Measurements from ENCODE around the gene ZNF396.
A peak's percentile ranks its signal among the peaks of the same experiment; 100 is the strongest.

The ZNF396 gene

GRCh38 chr18:35407871-35408481, 30.8 kb upstream of the ZNF396 start:
- H3K9ac ChIP-seq (ENCODE audit: low read length), result peak overlapping the region; percentile 50
- H3K27ac ChIP-seq (ENCODE audit: low read depth, low read length), result no peak overlapping the region
- H3K4me3 ChIP-seq (ENCODE audit: low read length), result no peak overlapping the region
- no peaks in the 10 kb centered on the region for H3K4me1 ChIP-seq (ENCODE audit: control insufficient read depth, insufficient read depth, low read length)
- H3K36me3 ChIP-seq (ENCODE audit: control insufficient read depth, insufficient read depth, low read length), result no peaks in the 10 kb centered on the region
- no peaks in the 10 kb centered on the region for H3K27me3 ChIP-seq (ENCODE audit: control insufficient read depth, insufficient read depth, low read length)

GRCh38 chr18:35406666-35407065, 29.5 kb upstream of the ZNF396 start:
- Histone ChIP-seq H3K27ac (ENCODE audit: low read depth, low read length) (no peak overlapping the region), H3K27me3 (ENCODE audit: control insufficient read depth, insufficient read depth, low read length) (no peaks in the 10 kb centered on the region), H3K9ac (ENCODE audit: low read length) (no peak overlapping the region), H3K4me1 (ENCODE audit: control insufficient read depth, insufficient read depth, low read length) (no peaks in the 10 kb centered on the region), H3K36me3 (ENCODE audit: control insufficient read depth, insufficient read depth, low read length) (no peaks in the 10 kb centered on the region), H3K4me3 (ENCODE audit: low read length) (no peak overlapping the region)

GRCh38 chr18:35397976-35398375, 20.8 kb upstream of the ZNF396 start:
- H3K4me3 ChIP-seq (ENCODE audit: low read length), result no peak overlapping the region
- H3K9ac ChIP-seq (ENCODE audit: low read length), result no peak overlapping the region
- H3K36me3 ChIP-seq (ENCODE audit: control insufficient read depth, insufficient read depth, low read length), result no peaks in the 10 kb centered on the region
- no peak overlapping the region for H3K27ac ChIP-seq (ENCODE audit: low read depth, low read length)
- H3K4me1 ChIP-seq (ENCODE audit: control insufficient read depth, insufficient read depth, low read length), result no peaks in the 10 kb centered on the region
- H3K27me3 ChIP-seq (ENCODE audit: control insufficient read depth, insufficient read depth, low read length), result no peaks in the 10 kb centered on the region

- Histone ChIP-seq H3K36me3 (ENCODE audit: control insufficient read depth, insufficient read depth, low read length) (no peaks in the 10 kb centered on the region), H3K4me1 (ENCODE audit: control insufficient read depth, insufficient read depth, low read length) (no peaks in the 10 kb centered on the region), H3K27ac (ENCODE audit: low read depth, low read length) (no peak overlapping the region), H3K27me3 (ENCODE audit: control insufficient read depth, insufficient read depth, low read length) (no peaks in the 10 kb centered on the region), H3K4me3 (ENCODE audit: low read length) (no peak overlapping the region), H3K9ac (ENCODE audit: low read length) (no peak overlapping the region)
These were observed 16.6 kb upstream of the ZNF396 start for GRCh38 chr18:35393716-35394115.

- no peaks in the 10 kb centered on the region for H3K4me1 ChIP-seq (ENCODE audit: control insufficient read depth, insufficient read depth, low read length)
- no peak overlapping the region for H3K4me3 ChIP-seq (ENCODE audit: low read length)
- H3K9ac ChIP-seq (ENCODE audit: low read length), result no peak overlapping the region
- H3K27me3 ChIP-seq (ENCODE audit: control insufficient read depth, insufficient read depth, low read length), result no peaks in the 10 kb centered on the region
- H3K36me3 ChIP-seq (ENCODE audit: control insufficient read depth, insufficient read depth, low read length), result no peaks in the 10 kb centered on the region
- no peak overlapping the region for H3K27ac ChIP-seq (ENCODE audit: low read depth, low read length)
These were observed 15.2 kb upstream of the ZNF396 start for GRCh38 chr18:35392375-35392774.

GRCh38 chr18:35390951-35391700, 14.0 kb upstream of the ZNF396 start:
- no peak overlapping the region for H3K27ac ChIP-seq (ENCODE audit: low read depth, low read length)

GRCh38 chr18:35389095-35389618, 12.0 kb upstream of the ZNF396 start:
- Histone ChIP-seq H3K4me1 (ENCODE audit: control insufficient read depth, insufficient read depth, low read length) (no peaks in the 10 kb centered on the region), H3K9ac (ENCODE audit: low read length) (no peak overlapping the region), H3K4me3 (ENCODE audit: low read length) (peak overlapping the region; percentile 2), H3K27ac (ENCODE audit: low read depth, low read length) (peak overlapping the region; percentile 10), H3K27me3 (ENCODE audit: control insufficient read depth, insufficient read depth, low read length) (no peaks in the 10 kb centered on the region), H3K36me3 (ENCODE audit: control insufficient read depth, insufficient read depth, low read length) (no peaks in the 10 kb centered on the region)

More at GRCh38 chr18:35390951-35391700, 14.0 kb upstream of the ZNF396 start:
- Histone ChIP-seq H3K9ac (ENCODE audit: low read length) (no peak overlapping the region), H3K36me3 (ENCODE audit: control insufficient read depth, insufficient read depth, low read length) (no peaks in the 10 kb centered on the region), H3K4me1 (ENCODE audit: control insufficient read depth, insufficient read depth, low read length) (no peaks in the 10 kb centered on the region), H3K27me3 (ENCODE audit: control insufficient read depth, insufficient read depth, low read length) (no peaks in the 10 kb centered on the region), H3K4me3 (ENCODE audit: low read length) (no peak overlapping the region)

GRCh38 chr18:35387152-35387571, 10.0 kb upstream of the ZNF396 start:
- no peaks in the 10 kb centered on the region for H3K36me3 ChIP-seq (ENCODE audit: control insufficient read depth, insufficient read depth, low read length)
- H3K4me1 ChIP-seq (ENCODE audit: control insufficient read depth, insufficient read depth, low read length), result no peaks in the 10 kb centered on the region
- H3K4me3 ChIP-seq (ENCODE audit: low read length), result no peak overlapping the region
- H3K27me3 ChIP-seq (ENCODE audit: control insufficient read depth, insufficient read depth, low read length), result no peaks in the 10 kb centered on the region
- no peak overlapping the region for H3K9ac ChIP-seq (ENCODE audit: low read length)
- H3K27ac ChIP-seq (ENCODE audit: low read depth, low read length), result no peak overlapping the region

- Histone ChIP-seq H3K4me1 (ENCODE audit: control insufficient read depth, insufficient read depth, low read length) (no peaks in the 10 kb centered on the region), H3K4me3 (ENCODE audit: low read length) (no peak overlapping the region), H3K9ac (ENCODE audit: low read length) (no peak overlapping the region), H3K27ac (ENCODE audit: low read depth, low read length) (no peak overlapping the region), H3K27me3 (ENCODE audit: control insufficient read depth, insufficient read depth, low read length) (no peaks in the 10 kb centered on the region), H3K36me3 (ENCODE audit: control insufficient read depth, insufficient read depth, low read length) (no peaks in the 10 kb centered on the region)
These were observed 9.5 kb upstream of the ZNF396 start for GRCh38 chr18:35386600-35387100.

GRCh38 chr18:35383136-35383535, 6.0 kb upstream of the ZNF396 start:
- H3K27me3 ChIP-seq (ENCODE audit: control insufficient read depth, insufficient read depth, low read length), result no peaks in the 10 kb centered on the region
- no peak overlapping the region for H3K4me3 ChIP-seq (ENCODE audit: low read length)
- H3K36me3 ChIP-seq (ENCODE audit: control insufficient read depth, insufficient read depth, low read length), result no peaks in the 10 kb centered on the region
- H3K27ac ChIP-seq (ENCODE audit: low read depth, low read length), result no peak overlapping the region
- H3K9ac ChIP-seq (ENCODE audit: low read length), result no peak overlapping the region
- no peaks in the 10 kb centered on the region for H3K4me1 ChIP-seq (ENCODE audit: control insufficient read depth, insufficient read depth, low read length)

- no peak overlapping the region for H3K9ac ChIP-seq (ENCODE audit: low read length)
- H3K4me1 ChIP-seq (ENCODE audit: control insufficient read depth, insufficient read depth, low read length), result no peaks in the 10 kb centered on the region
- H3K4me3 ChIP-seq (ENCODE audit: low read length), result no peak overlapping the region
- H3K27ac ChIP-seq (ENCODE audit: low read depth, low read length), result no peak overlapping the region
- H3K36me3 ChIP-seq (ENCODE audit: control insufficient read depth, insufficient read depth, low read length), result no peaks in the 10 kb centered on the region
- H3K27me3 ChIP-seq (ENCODE audit: control insufficient read depth, insufficient read depth, low read length), result no peaks in the 10 kb centered on the region
These were observed 2.3 kb upstream of the ZNF396 start for GRCh38 chr18:35379421-35379820.

- Histone ChIP-seq H3K36me3 (ENCODE audit: control insufficient read depth, insufficient read depth, low read length) (no peaks in the 10 kb centered on the region), H3K4me1 (ENCODE audit: control insufficient read depth, insufficient read depth, low read length) (no peaks in the 10 kb centered on the region), H3K4me3 (ENCODE audit: low read length) (no peak overlapping the region), H3K27me3 (ENCODE audit: control insufficient read depth, insufficient read depth, low read length) (no peaks in the 10 kb centered on the region), H3K9ac (ENCODE audit: low read length) (no peak overlapping the region), H3K27ac (ENCODE audit: low read depth, low read length) (no peak overlapping the region)
These were observed 1.4 kb upstream of the ZNF396 start for GRCh38 chr18:35378574-35378896.

Measured in rectal smooth muscle tissue (tissue), 1 donor.